ENCODE measurements around the gene TLE4. TPM values are rescaled to one million over a fixed set of nuclear protein-coding genes. Genes with fewer than 3 reads are reported as not detected.

Gene TLE4
- total and polyA plus RNA-seq, 10 of the 15 experiments (the other 5 are each of a cell fraction or from before 2014, with no cell fraction given) = 5.3 to 53.3 (median 23.3) TPM

DNA sequence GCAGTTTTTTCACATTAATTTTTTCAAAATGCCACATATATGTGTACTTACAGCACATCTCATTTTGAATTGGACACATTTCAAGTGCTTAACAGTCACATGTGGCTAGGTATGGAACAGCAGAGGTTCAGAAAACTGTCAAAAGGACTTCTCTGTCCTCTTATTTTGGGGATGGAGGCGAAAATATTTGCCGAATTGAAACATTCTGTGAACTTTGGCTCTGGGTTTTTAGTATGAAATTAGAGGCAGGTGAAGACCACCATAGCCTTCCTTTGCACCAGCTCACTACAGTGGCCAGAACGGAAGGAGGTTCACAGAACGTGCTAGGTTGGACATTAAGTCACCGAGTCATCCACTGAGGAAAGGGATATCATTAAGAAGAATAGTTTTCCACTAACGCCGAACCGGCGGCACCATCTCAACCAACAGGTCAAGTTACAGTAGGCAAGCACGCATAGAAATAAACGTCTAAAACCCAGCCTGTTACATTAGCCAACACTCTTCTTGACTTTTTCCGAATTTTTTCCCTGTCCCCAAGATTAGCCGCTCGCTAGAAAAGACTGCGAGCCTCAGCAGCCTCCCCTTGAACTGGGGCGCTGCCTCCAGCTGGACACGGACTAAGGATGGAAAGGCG is 1.8 kb upstream of the TLE4 start:
- in situ Hi-C loops (cut with MboI) = no loop called here
- peaks cover 23% of the 10 kb centered on the region for H3K4me1 ChIP-seq (ENCODE audit: control insufficient read depth, insufficient read depth, low read length)
- no peaks in the 10 kb centered on the region for H3K36me3 ChIP-seq (ENCODE audit: control insufficient read depth in 2 of 2, insufficient read depth in 2 of 2, low read length in 1 of 2)
- H3K27me3 ChIP-seq (replicated peaks in 1 of 2; ENCODE audit: control insufficient read depth in 2 of 2, insufficient read depth in 2 of 2, low read length in 1 of 2) = no peaks in the 10 kb centered on the region
- CTCF ChIA-PET = interaction anchor here (0.7 to 2.4 kb wide), 5 partner anchors 9 to 91 kb away, joined by 3 to 7 read pairs (median 3); no protein-coding TSS in a partner anchor
- H3K9me3 ChIP-seq (replicated peaks; ENCODE audit: control insufficient read depth, insufficient read depth, low read length) = no peaks in the 10 kb centered on the region
- TF ChIP-seq ELK1 (IDR thresholded peaks at IDR 0.05; ENCODE audit: low read depth, low read length) = no peak
- TF ChIP-seq ATF7 (IDR thresholded peaks at IDR 0.05; ENCODE audit: low read depth) = 0 out of 2 replicates have a peak, but pooled peaks have one; percentile 17
- TF ChIP-seq IKZF2 (IDR thresholded peaks at IDR 0.05) = 0 out of 4 replicates have a peak, but pooled peaks have one; percentile 11 to 37
- TF ChIP-seq EED (IDR thresholded peaks at IDR 0.05; ENCODE audit: low read depth) = peak; percentile 33; the same call in 1 of the 2 replicates
- TF ChIP-seq IKZF1 (conservative IDR thresholded peaks at IDR 0.05) = peak; percentile 54; the same call in 1 of the 2 replicates
- BruUV-seq (replicated peaks) = no TSS peak
- no peak for FAIRE-seq
- POLR2A ChIA-PET = interaction anchor here (0.6 kb wide), 1 partner anchor 43 kb away, joined by 3 read pairs; no protein-coding TSS in a partner anchor
- peaks cover 11% of the 10 kb centered on the region for H3K79me2 ChIP-seq (ENCODE audit: control insufficient read depth, insufficient read depth, low read length)
- intact Hi-C loops (cut with micrococcal nuclease; ENCODE audit: unreplicated experiment) = loop anchor here (5.0 to 10.0 kb wide), 4 partner anchors 102 to 435 kb away; no protein-coding TSS in a partner anchor
- SMC1A ChIA-PET (ENCODE audit: uncharacterized antibody, unreplicated experiment) = interaction anchor here (3.0 kb wide), 1 partner anchor 10 kb away, joined by 9 read pairs; no protein-coding TSS in a partner anchor
- 6% methylated on average over 18 of the region's 18 CpGs for WGBS (ENCODE audit: insufficient coverage, insufficient replicate concordance, low lambda C conversion rate, missing lambda C conversion rate)
- peak overlapping the region; percentile 81 for H3K9ac ChIP-seq (ENCODE audit: control insufficient read depth, insufficient read depth, low read length)
- H3K4me3 ChIP-seq = peak overlapping the region; percentile 89
- DNase-seq (ENCODE audit: low read depth, low spot score) = no peak
- H4K20me1 ChIP-seq (ENCODE audit: control insufficient read depth, insufficient read depth) = no peaks in the 10 kb centered on the region
- RAD21 ChIA-PET (ENCODE audit: unreplicated experiment) = interaction anchor here (1.6 to 3.6 kb wide), 2 partner anchors 54 to 91 kb away, joined by 4 to 32 read pairs; no protein-coding TSS in a partner anchor
- H2AFZ ChIP-seq (ENCODE audit: control insufficient read depth, low read depth, low read length) = peak overlapping the region; percentile 91
- ATAC-seq = no peak
- H3K4me2 ChIP-seq (ENCODE audit: control insufficient read depth, insufficient read depth) = peak overlapping the region; percentile 97
- H3K27ac ChIP-seq (ENCODE audit: control insufficient read depth, insufficient read depth) = peak overlapping the region; percentile 78
